NT2/D1 (cell line): ENCODE data around the gene SYCE1L.

Experiments used
- SUZ12 ChIP-seq: IDR thresholded peaks from 2 replicates; pipeline ENCODE4 v1.6.1; 2011; ENCODE audit not compliant: insufficient read length, insufficient read depth; ENCODE audit errors: extremely low read depth
- ZNF274 ChIP-seq: IDR thresholded peaks from 2 replicates; pipeline ENCODE4 v1.6.1; 2011; ENCODE audit warnings: mild to moderate bottlenecking, low read depth, low read length

DNA sequence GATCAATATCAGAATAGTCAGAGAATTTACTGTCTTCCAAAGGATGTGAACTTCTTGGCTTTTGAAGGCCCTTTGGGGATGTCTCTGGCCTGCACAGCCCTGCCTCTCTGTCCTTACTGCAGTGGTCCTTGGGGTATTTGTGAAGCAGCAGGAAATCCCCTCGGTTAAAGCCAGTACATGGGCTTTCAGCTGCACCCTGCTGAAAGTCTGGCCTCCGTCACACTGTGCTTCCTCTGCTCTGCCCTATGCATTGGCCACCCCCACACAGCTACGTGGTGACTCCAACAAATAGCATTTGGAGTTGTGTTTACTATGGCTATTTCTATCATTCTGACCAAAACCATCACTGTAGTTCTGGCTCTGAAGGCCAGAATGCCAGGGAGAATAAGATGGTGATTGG, 21.2 kb downstream of the SYCE1L start:
- TF ChIP-seq ZNF274 (no peak), SUZ12 (no peak)
